ENCODE measurements around the gene TMEM179.

TMEM179 gene

DNA sequence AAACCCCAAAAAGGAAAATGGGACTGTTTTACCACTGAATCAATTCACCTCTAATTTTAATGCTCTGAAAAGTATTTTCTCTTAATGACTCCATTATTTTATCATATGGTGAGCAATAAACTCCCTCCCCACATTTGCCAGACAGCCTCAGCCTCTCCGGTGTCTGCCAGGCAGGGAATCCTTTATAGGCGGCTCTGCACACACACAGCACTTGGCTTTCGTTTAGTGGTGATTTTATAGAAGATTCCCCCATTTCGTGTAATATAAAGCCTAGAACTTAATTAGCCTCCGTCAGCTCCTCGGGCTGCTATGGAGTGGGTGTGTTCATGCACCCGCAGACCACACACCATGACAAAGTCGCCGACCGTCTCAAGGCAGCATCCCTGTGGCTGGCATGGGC, 35.1 kb downstream of the TMEM179 start:
- TF ChIP-seq, protein P1, sequence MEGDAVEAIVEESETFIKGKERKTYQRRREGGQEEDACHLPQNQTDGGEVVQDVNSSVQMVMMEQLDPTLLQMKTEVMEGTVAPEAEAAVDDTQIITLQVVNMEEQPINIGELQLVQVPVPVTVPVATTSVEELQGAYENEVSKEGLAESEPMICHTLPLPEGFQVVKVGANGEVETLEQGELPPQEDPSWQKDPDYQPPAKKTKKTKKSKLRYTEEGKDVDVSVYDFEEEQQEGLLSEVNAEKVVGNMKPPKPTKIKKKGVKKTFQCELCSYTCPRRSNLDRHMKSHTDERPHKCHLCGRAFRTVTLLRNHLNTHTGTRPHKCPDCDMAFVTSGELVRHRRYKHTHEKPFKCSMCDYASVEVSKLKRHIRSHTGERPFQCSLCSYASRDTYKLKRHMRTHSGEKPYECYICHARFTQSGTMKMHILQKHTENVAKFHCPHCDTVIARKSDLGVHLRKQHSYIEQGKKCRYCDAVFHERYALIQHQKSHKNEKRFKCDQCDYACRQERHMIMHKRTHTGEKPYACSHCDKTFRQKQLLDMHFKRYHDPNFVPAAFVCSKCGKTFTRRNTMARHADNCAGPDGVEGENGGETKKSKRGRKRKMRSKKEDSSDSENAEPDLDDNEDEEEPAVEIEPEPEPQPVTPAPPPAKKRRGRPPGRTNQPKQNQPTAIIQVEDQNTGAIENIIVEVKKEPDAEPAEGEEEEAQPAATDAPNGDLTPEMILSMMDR (conservative IDR thresholded peaks at IDR 0.05; ENCODE audit: low read length): no peak
- no peak for DNase-seq (ENCODE audit: low read depth)
- no peak overlapping the region for H3K4me3 ChIP-seq (ENCODE audit: low read length)

DNA sequence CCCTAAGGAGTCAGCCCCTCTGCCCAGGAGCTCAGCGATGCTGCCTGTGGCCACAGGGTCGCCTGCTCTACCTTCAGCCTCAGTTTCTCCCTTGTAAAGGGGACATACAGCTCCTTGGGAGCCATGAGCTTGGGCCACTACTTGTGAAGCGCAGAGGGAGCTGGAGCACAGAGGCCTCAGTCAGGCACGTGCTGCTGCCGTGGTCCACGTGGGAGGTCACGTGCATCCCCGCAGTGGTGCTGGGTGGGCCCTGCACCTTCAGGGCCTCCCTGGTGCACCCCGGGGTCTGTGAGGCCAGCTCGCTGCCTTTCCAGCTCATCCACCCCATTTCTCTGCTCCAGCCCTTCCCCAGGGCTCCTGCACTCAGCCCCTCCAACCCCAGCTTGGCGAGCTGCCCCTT, 36.0 kb downstream of the TMEM179 start:
- no peak for DNase-seq (ENCODE audit: low read depth)
- TF ChIP-seq, protein P1 (conservative IDR thresholded peaks at IDR 0.05; ENCODE audit: low read length): no peak
- no peak overlapping the region for H3K4me3 ChIP-seq (ENCODE audit: low read length)

DNA sequence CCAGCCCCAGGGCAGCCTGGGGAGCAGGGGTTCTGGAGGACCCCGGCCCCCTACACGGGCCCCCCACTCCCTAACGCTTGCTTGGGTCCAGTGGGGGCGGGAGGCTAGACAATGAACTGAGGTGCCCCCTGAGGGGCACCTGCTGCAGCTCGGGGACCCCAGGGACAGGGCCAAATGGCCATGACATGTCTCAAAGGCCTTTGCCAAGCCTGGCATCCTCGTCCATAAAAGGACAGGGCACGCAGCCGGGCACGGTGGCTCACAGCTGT, 36.7 kb downstream of the TMEM179 start:
- no peak for DNase-seq (ENCODE audit: low read depth)
- H3K4me3 ChIP-seq (ENCODE audit: low read length): no peak overlapping the region
- TF ChIP-seq, protein P1 (conservative IDR thresholded peaks at IDR 0.05; ENCODE audit: low read length): no peak

DNA sequence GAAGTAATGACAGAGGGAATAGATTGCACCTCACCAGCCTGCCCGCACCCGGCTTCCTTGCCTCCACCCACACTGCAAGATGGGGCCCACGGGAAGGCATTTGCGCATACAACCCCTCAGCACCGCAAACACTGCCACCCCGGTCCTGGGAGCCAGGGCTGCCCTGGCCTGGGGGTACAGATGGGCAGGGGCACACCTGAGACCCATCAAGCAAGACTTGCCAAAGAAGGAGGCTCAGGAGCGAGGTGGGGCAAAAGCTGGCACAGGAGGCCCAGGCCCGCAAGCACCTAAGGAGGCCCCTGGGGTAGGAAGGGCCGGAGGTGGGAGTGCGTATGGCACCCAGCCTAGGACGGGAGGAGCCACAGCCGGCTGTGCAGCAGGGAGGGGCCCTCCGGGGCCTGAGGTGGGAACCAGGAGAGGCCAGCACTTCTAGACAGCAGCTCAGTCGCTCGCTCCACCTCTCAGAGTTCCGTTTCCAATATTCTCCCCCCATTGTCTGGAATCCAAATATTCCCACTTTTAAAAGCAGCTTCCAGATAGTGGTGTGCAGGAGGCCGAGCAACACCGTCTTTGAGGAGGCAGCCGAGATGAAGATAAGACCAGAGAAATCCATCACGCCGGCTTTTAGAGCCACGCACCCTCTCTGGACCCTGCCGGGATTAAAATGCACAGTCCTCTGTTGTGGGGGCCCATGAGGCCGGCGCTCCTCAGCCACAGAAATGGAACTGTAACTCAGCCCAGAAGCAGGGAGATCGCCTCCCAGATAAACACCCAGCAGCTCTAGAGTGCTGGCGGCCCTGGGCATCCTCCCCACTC, 37.2 kb downstream of the TMEM179 start:
- TF ChIP-seq, protein P1 (conservative IDR thresholded peaks at IDR 0.05; ENCODE audit: low read length): no peak
- no peak for DNase-seq (ENCODE audit: low read depth)
- H3K4me3 ChIP-seq (ENCODE audit: low read length): no peak overlapping the region

DNA sequence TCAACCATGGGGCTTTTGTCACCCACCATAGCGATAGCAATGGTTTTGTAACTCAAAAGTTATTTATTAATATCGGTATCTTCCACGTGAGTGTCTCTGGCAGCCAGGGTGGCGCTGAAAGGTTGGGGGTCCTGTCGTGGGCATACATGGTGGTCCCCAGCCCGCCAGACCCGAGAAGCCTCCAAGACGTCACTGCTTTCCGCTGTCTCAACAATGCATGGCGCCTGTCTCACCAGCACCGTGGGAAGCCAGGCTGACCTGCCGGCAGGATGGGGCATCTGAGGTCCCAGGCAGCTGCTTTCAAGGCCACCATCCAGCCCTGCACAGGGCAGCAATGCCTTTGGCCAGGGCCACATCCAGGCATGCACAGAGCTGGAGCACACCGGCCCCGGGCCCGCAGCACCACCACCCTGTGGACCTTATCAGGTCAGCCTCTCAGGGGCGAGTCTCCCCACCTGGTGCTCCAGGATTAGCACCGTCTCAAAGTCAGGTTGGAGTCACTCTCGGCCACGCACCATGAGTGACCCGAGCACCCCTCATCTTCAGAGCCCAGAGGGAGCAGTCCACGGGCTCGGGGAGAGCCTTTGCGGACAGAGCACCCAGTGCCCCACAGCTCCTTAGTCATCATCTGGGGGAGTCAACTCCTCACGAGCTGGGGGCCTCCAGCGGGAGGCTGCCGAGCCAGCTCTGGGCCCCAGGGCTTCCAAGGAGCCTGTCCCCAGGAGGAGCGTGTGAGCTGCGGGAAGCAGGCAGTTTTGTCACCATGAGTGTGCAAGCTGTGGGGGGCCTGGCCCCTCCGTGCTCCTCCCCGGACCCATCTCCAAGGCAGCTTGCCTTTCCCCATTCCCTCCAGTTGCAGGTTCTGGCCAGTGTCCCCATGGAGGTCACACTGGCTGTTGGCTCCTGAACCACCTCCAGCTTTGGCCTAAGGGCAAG, 39.6 kb downstream of the TMEM179 start:
- H3K4me3 ChIP-seq (ENCODE audit: low read length): no peak overlapping the region
- TF ChIP-seq, protein P1 (conservative IDR thresholded peaks at IDR 0.05; ENCODE audit: low read length): no peak
- DNase-seq (ENCODE audit: low read depth): no peak

DNA sequence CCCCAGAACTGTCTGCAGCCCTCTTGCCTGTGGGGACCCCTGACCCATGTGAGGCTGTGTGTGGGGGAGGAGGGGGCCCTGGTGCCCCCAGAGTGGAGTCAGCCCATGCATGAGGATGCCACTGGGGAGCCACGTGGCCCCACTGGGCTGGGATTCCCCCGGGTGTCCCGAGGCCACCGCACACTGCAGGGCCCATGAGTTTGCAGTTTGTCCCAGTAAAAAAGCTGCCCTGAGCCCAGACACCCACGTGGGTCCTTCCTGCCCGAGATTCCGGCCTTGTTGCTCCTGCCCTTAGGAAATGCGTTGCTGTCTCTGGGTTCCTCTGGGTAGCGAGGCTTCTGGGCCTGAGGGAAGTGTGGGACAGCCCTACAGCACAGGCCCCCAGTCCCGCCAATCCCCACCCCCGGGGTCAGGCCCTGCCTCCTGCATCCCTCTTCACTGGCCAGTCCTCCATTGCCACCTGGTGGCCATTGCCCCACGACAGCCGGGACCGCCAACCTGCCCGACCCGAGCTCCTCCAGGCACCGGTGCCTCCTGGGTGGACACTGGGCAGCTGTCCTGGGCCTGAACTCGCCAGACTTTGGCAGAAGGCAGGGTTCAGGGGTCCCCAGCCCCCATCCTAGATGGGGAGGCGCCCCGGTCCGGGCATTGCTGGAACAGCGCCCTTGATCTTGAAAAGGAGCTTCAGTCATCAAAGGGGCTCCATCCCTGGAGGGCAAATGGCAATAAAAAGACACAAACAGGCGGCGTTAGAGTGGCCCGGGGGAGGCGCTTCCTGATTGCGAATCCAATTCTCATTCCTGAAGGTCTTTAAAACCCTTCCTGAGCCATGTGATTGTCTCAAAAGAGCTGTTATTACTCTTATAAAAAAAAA, 40.6 kb downstream of the TMEM179 start:
- H3K4me3 ChIP-seq (ENCODE audit: low read length): no peak overlapping the region
- peak; percentile 33 for DNase-seq (ENCODE audit: low read depth)
- TF ChIP-seq, protein P1 (conservative IDR thresholded peaks at IDR 0.05; ENCODE audit: low read length): peak; percentile 66
